ENCODE results near the gene PARVB. TPM values are rescaled to one million over a fixed set of nuclear protein-coding genes. Genes with fewer than 3 reads are reported as not detected.

The PARVB gene
- total and polyA plus RNA-seq, 2 of the 8 experiments (the other 6 are each of a cell fraction or from before 2014, with no cell fraction given) = 14.5 to 18.6 TPM

- TF ChIP-seq MAX (IDR thresholded peaks at IDR 0.05) (no peak), EGR1 (IDR thresholded peaks at IDR 0.05; ENCODE audit: borderline replicate concordance, low read depth, low read length) (no peak), RFX5 (IDR thresholded peaks at IDR 0.05; ENCODE audit: borderline replicate concordance, low read depth, low read length) (no peak), CREB1 (IDR thresholded peaks at IDR 0.05) (no peak), JUN (IDR thresholded peaks at IDR 0.05; ENCODE audit: low read depth, low read length) (no peak), NRF1 (IDR thresholded peaks at IDR 0.05; ENCODE audit: low read depth, low read length) (no peak), CTCF (IDR thresholded peaks at IDR 0.05; ENCODE audit: control extremely low read depth in 1 of 3, insufficient read depth in 1 of 3, low read depth in 1 of 3, low read length in 3 of 3) (no peak), CTBP2 (IDR thresholded peaks at IDR 0.05; ENCODE audit: borderline replicate concordance, insufficient read depth, insufficient read length, low read length) (no peak)
- H3K4me1 ChIP-seq (replicated peaks in 1 of 4; ENCODE audit: control insufficient read depth in 3 of 4, insufficient read depth in 4 of 4, low read length in 3 of 4) = peaks cover 0 to 3% (median 0%) of the 10 kb centered on the region in 4 experiments; a peak in 4 of 7 replicates
- H2BK15ac ChIP-seq (ENCODE audit: low read length) = no peak overlapping the region
- H3K9ac ChIP-seq (replicated peaks in 1 of 4; ENCODE audit: extremely low read depth in 1 of 4, low read depth in 3 of 4, low read length in 3 of 4) = no peak overlapping the region
- H2BK120ac ChIP-seq (replicated peaks; ENCODE audit: low read depth, low read length) = no peak overlapping the region
- no peak overlapping the region for H2BK5ac ChIP-seq (ENCODE audit: low read depth, low read length)
- no peak overlapping the region for H4K91ac ChIP-seq (replicated peaks; ENCODE audit: insufficient read length, low read length)
- H3K36me3 ChIP-seq (ENCODE audit: control insufficient read depth in 2 of 4, insufficient read depth in 4 of 4, low read length in 3 of 4) = no peaks in the 10 kb centered on the region
- CTCF ChIA-PET (ENCODE audit: partially characterized antibody) = interaction anchor here (1.4 to 1.6 kb wide), 2 partner anchors 9 to 11 kb away, joined by 4 read pairs; partner anchors contain the start of gene PARVG
- no peak overlapping the region for H3K56ac ChIP-seq (replicated peaks; ENCODE audit: insufficient read length, low read depth, low read length)
- no peak overlapping the region for H3K4me3 ChIP-seq (ENCODE audit: extremely low read depth in 1 of 4, insufficient read depth in 2 of 4, low read depth in 3 of 4, low read length in 4 of 4)
- H3K4ac ChIP-seq (replicated peaks; ENCODE audit: insufficient read length, low read depth, low read length) = no peak overlapping the region
- H3K79me1 ChIP-seq (ENCODE audit: low read depth, low read length) = no peaks in the 10 kb centered on the region
- no peak overlapping the region for H3K27ac ChIP-seq (ENCODE audit: low read depth, low read length)
- H3K23ac ChIP-seq (ENCODE audit: insufficient read length) = no peak overlapping the region
- H3K23me2 ChIP-seq (ENCODE audit: low read depth, low read length) = peaks cover 8% of the 10 kb centered on the region; the same call in 1 of the 2 replicates
- H4K20me1 ChIP-seq (replicated peaks in 1 of 2; ENCODE audit: control insufficient read depth in 1 of 2, insufficient read depth in 2 of 2, low read length in 2 of 2) = peaks cover 0 to 5% of the 10 kb centered on the region in 2 experiments
- WGBS, 2 experiments (ENCODE audit: extremely low coverage in 1 of 2, insufficient coverage in 1 of 2, insufficient read length in 1 of 2, insufficient replicate concordance in 2 of 2, low coverage in 1 of 2, low lambda C conversion rate in 2 of 2, missing lambda C conversion rate in 1 of 2) = 88% methylated on average over 11 of the region's 12 CpGs; no CpG with 5 or more reads in 1 of the 2 experiments
- no peaks in the 10 kb centered on the region for H3K27me3 ChIP-seq (replicated peaks in 1 of 4; ENCODE audit: control insufficient read depth in 3 of 4, extremely low read depth in 1 of 4, insufficient read depth in 3 of 4, low read length in 3 of 4)
- H2BK20ac ChIP-seq (ENCODE audit: low read length) = 0 out of 2 replicates have a peak overlapping the region, but pooled peaks have one; percentile 61
- POLR2A ChIA-PET (ENCODE audit: partially characterized antibody) = interaction anchor here (0.6 kb wide), 1 partner anchor 352 kb away, joined by 3 read pairs; no protein-coding TSS in a partner anchor
- no peak overlapping the region for H2AK5ac ChIP-seq (ENCODE audit: low read depth, low read length)
- no peak overlapping the region for H3K18ac ChIP-seq (ENCODE audit: extremely low read depth, low read length)
- no peak overlapping the region for H4K5ac ChIP-seq (ENCODE audit: insufficient read length, low read depth, low read length)
- no peak overlapping the region for H2AFZ ChIP-seq (ENCODE audit: low read length)
- no peak overlapping the region; the same call in 1 of the 2 replicates for H4K8ac ChIP-seq (ENCODE audit: extremely low read depth, insufficient read depth, low read length)
- DNase-seq (ENCODE audit: low read depth in 1 of 2, low spot score in 2 of 2) (no peak), FAIRE-seq (no peak)
- H3K79me2 ChIP-seq (ENCODE audit: control insufficient read depth in 1 of 2, insufficient read depth in 2 of 2, low read length in 2 of 2) = no peaks in the 10 kb centered on the region
- no peak overlapping the region for H3K4me2 ChIP-seq (ENCODE audit: insufficient read depth in 1 of 2, low read depth in 2 of 2, low read length in 2 of 2)
- H3K14ac ChIP-seq (ENCODE audit: insufficient read length) = no peak overlapping the region
- peak overlapping the region; percentile 71; the same call in 1 of the 2 replicates for H2BK12ac ChIP-seq (ENCODE audit: low read depth, low read length)
- H3K9me3 ChIP-seq (ENCODE audit: insufficient read depth in 2 of 2, low read depth in 1 of 2, low read length in 1 of 2) = no peaks in the 10 kb centered on the region
Observed at GRCh38 chr22:44190381-44190976, 166.4 kb downstream of the PARVB start.
